GM04503 (cell line): Measurements from ENCODE around the gene TRAPPC5.

Source experiments
- DNase-seq: peaks from one replicate; pipeline ENCODE4 v3.0.0-alpha.2; 2012; ENCODE audit warnings: low read depth

Gene TRAPPC5

DNA sequence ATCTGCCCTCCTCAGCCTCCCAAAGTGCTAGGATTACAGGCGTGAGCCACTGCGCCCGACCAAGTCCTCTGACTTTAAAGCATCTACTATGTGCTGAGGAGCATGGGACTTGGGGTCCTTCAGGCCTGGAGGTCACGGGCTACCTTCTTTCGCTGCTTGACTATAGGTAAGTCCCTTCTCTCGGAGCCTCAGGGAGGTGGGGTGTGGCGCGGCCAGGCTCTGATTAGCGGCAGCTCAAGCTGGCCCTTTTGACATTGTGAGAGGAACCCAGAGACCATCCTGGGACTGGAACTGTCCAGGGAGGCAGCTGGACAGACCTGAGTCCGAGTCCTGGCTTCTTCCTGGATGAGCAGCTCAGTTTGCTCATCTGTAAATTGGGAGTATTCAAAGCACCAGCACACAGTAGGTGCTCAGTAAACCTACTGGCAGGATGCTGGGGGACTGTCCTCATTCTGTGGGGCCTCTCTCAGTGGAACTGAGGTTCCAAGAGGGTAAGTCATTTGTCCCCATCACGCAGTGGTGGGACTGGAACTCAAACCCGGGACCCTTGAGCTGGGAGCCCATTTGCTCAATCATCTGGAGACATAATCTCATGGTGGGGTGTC is 20.5 kb downstream of the TRAPPC5 start:
- DNase-seq, result no peak

DNA sequence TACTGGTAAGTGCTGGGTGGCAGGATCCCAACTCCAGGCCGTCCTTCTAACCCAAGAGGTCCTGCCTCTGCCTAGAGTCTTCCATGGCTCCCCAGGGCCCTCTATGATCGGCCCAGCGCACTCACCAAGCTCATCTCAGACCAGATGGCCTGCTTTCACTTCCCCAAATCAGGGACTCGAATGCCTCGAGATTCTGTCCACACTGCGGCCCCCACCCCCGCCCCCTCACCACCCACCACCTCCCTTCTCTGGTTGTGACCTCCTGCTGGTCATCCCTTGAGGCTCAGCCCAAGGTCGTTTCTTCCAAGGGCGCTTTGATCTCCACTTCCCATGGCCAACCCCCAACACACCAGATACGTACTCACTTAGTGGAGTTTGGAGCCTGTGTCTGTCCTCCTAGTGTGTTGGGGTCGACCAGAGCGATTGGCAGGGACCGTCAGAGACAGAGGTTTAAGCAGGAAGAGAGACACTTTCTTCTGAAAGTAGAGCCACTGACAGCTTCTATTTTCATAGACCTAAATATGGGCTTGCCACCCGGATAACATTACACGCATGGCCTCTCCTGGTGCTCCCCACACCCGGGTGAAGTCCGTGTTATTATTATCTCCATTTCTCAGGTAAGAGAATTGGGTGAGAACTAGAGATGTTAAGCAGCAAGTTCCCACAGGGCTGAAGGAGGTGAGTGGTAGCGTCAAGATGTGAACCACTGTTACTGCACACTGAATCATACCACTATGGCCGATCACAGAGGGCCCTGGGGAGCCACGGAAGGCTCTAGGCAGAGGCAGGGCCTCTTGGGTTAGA is 21.2 kb downstream of the TRAPPC5 start, which contains the start of gene FCER2:
FCER2 (minus strand) TSS at position 478 of the 804 bp plus-strand sequence. CDS start 2,371 bp downstream, outside the sequence.
- DNase-seq, result no peak

DNA sequence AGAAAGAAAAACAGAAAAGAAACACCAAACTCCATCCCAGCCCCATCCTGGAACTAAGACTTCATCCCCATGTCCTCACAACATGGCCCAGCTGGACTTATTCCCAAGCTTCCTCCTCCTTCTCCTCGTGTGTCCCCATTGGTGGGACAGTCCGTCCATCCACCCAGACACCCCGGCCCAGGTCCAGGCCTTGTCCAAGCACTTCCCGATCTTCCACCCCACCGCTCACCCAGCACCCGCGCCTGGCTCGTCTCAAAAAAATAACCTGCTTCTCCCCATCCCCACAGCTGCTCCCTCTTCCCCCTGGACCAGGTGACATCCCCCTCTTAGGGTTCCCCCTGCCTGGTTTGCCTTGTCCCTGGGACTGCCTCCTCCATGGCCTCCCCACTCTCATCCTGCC is 22.7 kb downstream of the TRAPPC5 start:
- no peak for DNase-seq

DNA sequence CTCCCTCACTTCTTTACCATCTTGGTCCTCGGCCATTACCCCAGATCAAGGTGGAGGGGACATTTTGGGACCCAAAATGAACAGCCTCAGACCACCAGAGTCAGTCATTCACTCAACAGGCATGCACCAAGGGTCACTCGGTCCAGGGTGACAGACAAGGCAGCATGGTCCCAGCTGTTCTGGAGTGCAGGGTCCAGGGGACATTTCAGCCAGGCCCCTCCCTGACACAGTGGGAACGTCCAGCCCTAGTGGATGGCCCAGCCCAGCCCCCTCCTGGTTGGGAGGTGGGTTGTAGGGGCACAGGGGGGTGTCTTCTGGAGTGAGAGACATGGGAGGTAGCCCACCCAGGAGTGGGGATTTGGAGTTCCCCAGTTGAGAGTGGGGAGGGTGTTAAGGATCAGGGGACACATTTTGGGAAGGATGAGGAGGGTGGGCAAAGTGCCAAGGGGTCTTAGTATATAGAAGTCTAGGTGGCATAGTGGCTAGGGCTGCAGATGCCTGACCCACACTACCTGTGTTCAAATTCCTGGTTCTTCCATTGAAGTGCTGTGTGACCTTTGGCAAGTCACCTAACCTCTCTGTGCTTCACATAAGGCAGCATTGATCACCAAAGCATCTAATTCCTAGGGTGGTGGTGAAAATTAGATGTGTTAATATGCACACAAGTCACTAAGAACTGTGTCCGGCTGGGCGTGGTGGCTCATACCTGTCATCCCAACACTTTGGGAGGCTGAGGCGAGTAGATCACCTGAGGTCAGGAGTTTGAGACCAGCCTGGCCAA is 23.8 kb downstream of the TRAPPC5 start:
- DNase-seq, result no peak

DNA sequence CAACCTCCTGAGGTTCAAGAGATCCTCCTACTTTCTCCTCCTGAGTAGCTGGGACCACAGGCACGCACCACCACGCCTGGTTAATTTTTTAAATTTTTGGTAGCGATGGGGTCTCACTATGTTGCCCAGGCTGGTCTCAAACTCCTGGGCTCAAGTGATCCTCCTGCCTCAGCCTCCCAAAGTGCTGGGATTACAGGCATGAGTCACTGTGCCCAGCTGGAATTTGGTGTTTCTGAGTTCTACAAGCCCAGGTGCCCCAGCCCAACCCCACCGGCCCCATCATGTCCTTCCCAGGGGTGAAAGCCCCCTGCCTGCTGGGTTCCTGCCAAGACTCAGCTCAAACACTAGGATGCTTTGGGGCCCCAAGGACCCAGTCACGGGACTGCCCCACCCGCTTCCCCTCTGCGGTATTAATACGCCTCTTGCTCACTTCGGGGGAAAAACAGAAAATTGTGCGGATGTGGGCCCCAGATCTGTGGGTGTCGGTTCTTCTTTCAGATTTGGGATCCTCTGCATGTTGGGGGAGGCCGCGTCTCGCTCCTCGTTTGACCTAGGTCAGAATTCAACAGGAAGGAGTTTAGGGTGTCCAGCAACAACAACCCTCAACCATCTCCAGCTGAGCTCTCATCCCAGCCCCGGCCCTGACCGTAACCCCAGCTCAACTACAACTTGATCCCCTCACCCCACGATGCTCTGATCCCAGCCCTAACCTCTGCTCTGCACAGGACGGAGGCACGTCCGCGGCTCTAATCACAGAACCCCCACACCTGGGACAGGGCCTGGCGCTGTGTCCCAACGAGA is 25.0 kb downstream of the TRAPPC5 start:
- no peak for DNase-seq

DNA sequence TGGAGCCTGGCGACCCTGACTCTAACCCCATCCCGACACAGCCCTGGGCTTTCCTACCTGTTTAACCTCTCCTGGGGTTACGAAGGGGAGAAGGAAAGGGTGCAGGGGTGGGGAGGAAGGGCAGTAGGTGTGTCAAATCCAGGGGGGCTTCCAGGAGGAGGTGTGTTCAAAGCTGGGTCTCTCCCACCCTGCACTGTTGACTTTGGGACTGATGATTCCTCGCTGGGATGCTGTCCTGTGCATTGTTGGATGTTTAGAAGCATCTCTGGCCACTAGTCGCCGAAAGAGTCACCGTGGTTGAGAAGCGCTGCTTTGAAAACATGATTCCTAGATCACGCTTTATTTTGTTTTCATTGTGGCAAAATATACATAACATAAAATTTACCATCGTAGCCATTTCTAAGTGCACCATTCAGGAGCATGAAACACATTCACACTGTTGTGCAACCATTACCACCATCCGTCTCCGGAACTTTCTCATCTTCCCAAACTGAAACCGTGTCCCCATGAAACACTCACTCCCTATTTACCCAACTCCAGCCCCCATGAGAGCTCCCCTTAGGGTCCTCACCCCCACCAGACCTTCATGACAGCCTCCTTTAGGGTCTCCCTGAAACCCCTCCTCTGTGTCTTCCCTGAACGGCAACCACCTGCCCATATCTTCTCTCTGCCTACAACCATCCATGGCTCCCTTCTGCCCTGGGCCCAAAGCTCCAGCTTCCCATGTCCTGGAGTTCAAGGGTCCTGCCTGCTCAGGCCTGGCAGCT is 25.7 kb downstream of the TRAPPC5 start:
- DNase-seq, result no peak

DNA sequence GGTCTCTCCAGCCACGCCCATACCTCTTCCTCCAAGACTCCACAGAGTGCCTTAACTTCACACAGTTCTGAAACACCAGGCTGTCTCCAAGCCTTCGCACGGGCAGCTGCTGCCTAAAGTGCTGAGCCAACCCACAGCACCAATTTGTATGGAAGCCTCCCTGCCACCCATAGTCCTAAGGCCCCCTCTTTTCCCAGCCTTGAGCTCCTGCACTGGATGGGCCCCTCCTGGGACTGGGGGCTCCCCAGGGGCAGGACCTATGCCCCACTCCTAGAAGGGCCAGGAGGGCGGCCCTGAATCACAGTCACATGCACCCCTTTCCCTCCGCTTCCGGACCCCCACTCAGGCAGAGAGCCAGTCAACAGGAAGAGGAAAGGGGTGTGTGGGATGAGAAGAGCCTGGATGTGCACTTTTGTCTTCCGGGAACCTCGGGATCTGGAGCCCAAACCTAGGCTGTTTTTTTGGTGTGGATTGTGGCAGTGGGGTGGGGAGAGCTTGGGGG is 26.4 kb downstream of the TRAPPC5 start:
- DNase-seq, result no peak

DNA sequence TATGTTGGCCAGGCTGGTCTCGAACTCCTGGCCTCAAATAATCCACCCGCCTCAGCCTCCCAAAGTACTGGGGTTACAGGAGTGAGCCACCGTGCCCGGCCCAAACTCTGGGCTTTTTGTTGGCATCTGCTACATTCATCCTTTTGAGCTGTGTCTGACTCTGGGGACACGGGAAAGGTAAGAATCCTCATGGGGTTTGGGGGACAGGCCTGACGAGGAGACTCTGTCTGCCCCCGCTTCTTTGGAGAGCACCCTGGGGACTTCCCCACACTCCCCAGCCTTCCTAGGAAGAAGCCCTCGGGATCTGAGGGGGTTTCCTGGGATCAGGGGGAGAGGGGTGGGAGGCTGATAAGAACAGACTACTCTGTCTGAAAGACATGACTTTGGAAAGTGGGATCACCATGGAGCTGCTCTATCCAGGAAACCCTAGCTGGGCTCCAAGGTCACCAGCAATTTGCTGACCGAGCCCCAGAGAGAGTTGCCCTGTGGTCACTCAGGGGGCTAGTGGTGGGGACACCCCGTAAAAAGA is 29.4 kb downstream of the TRAPPC5 start:
- no peak for DNase-seq

DNA sequence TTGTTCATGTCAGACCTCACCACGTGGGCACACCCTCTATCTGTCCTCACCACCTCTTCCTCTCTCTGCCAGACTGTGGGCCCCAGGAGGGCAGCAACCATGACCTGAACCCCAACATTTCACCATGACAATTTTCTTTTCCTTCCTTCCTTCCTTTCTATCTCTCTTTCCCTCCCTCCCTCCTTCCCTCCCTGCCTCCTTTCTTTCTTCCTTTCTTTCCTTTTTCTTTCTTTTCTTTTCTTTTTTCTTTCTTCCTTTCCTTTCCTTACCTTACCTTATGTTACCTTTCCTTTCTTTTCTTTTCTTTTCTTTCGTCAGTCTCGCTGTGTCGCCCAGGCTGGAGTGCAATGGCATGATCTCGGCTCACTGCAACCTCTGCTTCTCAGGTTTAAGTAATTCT is 30.0 kb downstream of the TRAPPC5 start:
- no peak for DNase-seq

DNA sequence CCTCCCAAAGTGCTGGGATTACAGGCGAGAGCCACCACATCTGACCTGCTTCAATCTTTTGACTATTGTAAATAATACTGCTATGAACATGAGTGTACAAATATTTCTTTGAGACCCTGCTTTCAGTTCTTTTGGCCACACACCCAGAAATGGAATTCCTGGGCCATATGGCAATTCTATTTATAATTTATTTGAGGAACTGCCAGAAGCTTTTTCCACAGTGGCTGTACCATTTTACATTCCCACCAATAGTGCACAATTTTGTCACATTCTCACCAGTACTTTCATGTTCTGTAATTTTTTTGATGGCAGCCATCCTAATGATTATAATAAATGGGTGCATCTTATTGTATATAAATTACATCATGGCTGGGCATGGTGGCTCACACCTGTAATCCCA is 35.0 kb downstream of the TRAPPC5 start:
- no peak for DNase-seq

DNA sequence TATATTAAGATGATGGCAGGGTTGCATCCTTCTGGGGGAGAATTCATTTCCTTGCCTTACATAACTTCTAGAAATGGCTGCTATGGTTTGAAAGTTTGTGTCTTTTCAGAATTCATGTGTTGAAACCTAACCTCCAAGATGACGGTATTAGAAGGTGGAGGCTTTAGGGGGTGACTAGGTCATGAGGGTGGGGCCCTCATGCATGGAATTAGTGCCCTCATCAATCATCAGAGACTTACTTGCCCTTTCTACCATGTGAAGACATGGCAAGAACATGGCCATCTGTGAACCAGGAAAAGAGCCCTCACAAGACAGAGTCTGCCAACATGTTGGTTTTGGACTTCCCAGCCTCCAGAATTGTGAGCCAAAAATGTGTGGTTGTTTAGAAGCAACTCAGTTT is 36.1 kb downstream of the TRAPPC5 start:
- no peak for DNase-seq

DNA sequence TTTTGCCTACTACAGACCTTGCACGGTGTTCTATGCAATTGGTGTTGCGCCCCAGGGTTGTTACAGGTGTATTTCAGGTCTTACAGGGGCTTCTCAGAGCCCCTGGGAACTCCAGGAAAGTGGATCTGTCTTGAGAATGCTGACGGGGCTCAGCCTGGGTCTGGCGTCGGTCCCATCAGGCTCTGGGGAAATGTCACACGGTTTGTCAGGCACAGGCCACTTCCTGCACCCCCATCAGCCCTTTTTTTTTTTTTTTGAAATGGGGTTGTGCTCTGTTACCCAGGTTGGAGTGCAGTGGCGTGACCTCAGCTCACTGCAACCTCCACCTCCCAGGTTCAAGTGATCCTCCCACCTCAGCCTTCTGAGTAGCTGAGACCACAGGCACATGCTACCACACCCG is 38.0 kb downstream of the TRAPPC5 start:
- DNase-seq, result no peak

DNA sequence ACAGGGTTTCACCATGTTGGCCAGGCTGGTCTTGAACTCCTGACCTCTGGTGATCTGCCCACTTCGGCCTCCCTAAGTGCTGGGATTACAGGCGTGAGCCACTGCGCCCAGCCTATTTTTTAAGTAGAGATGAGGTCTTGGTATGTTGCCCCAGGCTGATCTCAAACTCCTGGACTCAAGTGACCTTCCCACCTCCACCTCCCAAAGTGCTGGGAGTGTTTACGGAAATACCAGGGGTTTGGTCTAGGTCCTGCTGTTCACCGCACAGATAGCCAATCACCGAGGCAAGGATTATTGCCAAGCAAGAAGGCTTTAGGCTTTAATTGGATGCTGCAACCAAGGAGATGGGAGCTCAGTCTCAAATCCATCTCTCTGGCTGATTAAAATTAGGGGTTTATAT is 39.7 kb downstream of the TRAPPC5 start:
- no peak for DNase-seq

DNA sequence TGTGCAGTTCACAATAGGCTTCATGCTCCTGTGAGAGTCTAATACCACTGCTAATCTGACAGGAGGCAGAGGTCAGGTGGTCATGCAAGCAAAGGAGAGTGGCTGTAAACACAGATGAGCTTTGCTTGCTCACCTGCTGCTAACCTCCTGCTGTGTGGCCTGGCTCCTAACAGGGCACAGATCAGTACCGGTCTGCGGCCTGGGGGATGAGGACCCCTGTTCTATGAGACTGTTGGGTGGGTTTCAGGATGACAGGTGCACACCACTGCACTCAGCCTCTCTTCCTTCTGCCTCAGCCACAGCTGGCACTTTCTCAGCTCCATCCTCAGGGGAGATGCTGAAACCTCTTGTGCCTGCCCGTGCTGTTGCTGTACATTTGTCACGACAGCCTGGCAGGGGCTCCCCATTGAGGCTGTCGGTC is 41.6 kb downstream of the TRAPPC5 start:
- DNase-seq, result no peak

DNA sequence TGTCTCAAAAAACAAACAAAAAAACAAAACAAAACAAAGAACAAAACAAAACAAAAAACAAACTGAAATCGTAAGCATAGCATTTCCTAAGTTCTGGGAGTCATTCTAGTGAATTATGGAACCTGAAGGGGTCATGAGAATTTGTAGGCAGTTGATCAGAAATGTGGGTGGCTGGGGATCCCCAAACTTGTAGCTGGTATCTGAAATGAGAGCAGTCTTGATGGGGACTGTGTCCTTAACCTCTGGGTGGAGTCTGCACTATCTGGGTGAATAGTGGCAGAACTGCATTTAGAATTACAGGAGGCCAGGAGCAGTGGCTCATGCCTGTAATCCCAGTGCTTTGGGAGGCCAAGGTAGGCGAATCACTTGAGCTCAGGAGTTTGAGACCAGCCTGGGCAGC is 45.2 kb downstream of the TRAPPC5 start:
- no peak for DNase-seq

DNA sequence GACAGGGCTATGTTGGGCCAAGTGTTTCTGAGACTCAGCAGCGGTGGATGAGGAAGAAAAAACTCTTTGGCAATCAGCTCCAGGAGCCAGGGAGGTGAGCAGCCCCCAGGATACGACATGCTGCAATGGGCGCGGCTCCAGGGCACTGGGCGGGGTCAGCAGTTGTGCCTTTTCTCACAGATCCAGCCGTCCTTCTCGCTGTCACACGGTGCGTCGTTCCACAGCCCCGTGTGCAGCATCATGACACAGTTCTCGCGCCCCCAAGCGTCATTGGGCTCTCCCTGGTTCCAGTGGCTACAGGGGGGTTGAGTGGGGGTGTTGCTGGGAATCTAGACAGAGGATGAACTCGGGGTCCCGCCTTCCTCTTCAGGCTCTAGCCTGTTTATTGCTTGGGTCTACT is 48.6 kb downstream of the TRAPPC5 start:
- no peak for DNase-seq

DNA sequence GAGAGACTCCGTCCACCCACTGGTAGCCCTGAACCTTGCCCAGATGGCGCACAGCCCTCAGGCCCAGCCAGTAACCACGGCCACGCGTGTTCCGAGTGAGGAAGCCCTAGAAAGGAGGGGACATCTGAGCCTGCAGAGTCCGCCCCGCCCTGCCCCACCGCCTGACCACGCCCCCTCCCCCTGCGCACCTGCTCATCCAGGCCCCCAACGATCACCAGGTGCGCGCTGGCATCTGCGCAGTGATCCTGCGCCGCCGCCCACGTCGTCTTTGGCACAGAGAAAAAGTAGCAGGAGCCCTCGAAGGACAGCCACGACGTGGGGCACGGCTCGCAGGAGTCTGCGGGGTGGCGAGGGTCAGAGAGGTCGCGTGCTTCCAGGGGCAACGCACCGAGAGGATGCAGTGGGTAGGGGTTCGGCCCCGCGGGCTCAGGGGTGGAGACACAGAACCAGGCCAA is 49.2 kb downstream of the TRAPPC5 start:
- DNase-seq, result no peak

DNA sequence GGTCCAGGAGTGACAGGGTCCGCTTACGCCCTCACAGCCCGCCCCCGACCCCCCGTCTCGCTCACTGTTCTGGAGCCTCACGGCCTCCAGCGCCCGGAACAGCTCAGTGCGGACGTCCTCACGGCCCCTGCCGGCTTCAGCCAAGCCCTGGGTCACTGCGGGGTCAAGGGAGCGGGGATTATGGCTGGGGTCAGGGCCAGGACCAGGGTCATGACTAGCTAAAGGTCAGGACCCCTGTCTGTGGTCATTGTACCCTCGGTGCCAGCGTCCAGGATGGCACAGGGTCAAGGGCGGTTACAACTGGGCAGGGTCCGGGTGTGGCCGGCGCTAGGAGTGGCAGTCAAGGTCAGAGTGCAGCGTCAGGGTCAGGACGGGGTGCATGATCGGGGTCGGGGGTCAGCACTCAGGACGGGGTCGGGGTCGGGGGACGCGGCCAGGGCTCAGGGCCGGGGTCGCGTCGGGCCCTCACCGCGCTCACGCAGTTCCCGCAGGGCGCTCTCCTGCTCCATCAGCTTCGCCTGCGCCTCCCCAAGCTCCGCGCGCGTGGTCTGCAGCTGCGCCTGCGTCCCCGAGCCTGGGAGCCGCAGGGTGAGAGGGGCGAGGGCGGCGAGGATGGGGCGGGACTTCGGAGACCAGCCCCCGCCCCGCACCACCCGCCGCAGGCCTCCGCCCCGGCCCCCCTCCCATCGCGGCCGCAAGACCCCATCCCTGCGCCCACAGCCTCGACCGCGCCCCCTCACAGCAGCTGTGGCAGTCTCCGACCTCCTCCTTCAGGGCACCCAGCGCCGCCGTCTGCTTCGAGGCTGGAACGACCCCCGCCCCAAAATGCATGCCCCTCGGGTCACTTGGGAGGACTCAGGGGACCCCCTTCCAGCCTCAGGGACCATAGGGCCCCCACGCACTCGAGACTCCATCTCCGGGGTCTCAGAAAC is 49.9 kb downstream of the TRAPPC5 start:
- no peak for DNase-seq

DNA sequence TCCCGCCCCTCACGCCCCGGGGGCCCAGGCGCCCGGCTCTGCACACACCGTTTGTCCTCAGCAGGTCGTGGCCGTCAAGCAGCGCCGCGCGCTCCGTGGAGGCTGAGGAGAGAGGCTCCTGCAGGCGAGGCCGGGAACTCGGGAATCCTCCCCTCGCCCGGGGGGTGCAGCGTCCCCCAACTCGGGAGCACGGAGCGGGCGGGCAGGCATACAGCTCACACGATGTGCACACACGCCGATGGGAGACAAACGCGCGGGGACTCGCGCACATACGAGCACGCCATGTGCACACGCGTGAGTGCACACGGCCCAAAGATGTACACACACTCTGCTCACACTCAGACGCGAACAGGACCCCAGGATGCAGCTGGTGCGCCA is 50.6 kb downstream of the TRAPPC5 start:
- no peak for DNase-seq

DNA sequence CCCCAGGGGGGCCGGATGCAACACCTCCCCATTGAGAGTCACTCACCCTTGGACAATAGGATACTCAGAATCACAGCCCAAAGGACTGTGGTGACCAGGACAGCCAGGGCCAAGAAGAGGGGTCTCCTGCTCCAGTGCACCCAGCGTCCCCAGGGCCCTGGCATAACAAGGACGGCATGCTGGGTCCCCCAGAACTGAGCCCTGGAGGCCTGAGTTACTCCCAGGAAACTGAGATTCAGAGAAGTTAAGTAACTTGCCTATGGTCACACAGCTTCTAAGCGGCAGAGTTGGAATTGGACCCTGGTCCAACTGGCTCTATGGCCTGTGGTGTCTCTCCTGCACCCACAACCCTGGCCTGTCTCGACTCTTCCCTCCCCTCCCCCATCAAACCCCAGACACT is 51.0 kb downstream of the TRAPPC5 start:
- no peak for DNase-seq
